NCI-H460 (cell line): ENCODE results near the gene NCOA7. TPM values are rescaled to one million over a fixed set of nuclear protein-coding genes. Genes with fewer than 3 reads are reported as not detected.

Experiments
- DNase-seq: peaks from one replicate; pipeline ENCODE4 v3.0.0-alpha.2; 2016; ENCODE audit warnings: low read depth; ENCODE audit errors: extremely low read depth
- total RNA-seq: library from RNA; depleted of rRNA; stranded (reverse); fragments of >200 nt; shearing (Covaris generic); gene quantifications from 2 replicates; pipeline ENCODE4 v1.2.3, GENCODE V29; 2014

NCOA7 gene
- total RNA-seq, 1 experiment from 2014 or later = 250 TPM

GRCh38 chr6:125811259-125811658 is 20.5 kb downstream of the NCOA7 start:
- DNase-seq = no peak

- no peak for DNase-seq
These were observed 21.9 kb downstream of the NCOA7 start for GRCh38 chr6:125812394-125813292.

DNA sequence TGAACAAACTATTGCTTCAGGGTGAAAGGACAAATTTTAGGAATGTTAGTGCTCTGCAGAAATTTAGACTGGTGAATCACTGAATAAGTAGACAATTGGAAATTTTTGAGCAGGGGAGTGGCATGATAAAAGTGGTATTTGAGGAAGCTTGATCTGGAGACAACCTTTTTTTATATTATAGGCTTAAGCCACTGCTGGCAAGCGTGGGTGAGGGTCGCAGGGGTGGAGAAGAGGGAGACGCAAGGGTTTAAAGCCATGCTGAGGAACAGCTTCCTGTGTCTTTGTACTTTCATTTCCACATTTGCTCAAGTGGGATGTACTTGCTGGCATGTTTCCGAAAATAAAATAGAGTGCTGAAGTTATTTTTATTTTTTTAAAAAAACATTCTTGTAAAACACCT is 23.7 kb downstream of the NCOA7 start:
- DNase-seq = no peak

DNA sequence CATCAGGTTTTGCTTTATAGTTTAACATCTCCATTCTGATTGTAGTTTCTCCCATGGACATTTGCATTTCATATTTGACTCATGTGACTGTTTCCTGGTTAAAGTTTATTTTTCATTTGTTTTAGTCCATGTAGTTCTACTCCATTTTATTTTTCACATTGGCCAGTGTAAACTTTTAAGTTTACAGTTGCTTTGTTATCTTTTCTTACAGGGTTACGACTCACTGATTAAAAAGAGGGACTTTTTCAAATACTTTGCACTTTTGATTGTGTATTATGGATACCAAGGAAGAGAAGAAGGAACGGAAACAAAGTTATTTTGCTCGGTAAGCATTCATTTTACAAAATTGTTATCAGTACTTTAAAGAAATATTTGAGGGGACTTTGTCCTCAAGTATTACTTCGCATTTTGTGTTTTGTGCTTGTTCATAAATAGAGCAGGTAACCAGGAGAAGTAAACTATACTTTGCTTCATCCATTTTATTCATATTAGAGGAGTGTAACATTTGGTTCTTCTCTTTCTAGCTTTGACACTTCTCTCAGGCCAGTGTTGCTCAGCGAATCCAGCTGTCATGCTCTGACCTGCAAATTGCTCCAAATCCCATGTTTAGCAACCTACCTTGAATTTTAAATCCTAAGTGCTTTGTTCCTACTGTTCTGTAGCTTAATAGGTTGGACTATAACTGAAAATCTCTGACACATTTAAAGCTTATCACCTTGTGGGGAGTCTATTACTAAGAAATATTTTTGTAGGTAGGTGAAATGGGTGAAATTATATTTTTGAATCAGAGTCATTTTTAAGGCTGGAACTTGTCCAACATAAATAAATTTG is 24.5 kb downstream of the NCOA7 start:
- no peak for DNase-seq

DNA sequence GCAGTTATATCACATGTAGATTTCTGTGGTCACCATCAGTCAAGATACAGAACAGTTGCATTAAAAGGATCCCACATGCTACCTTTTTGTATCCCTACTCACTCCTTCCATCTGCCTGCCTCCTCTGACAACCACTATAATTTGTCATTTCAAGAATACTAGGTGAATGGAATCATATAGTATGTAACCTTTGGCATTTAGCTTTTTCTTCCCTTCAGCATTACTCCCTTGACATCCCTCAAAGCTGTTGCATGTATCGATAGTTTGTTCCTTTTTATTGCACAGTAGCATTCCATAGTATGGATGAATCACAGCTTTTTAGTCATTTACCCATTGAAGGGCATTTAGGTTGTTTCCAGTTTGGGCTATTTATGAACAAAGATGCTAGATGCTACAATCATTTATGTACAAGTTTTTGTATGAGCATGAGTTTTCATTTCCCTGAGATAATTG is 26.1 kb downstream of the NCOA7 start:
- DNase-seq = no peak

GRCh38 chr6:125818225-125818657 is 27.5 kb downstream of the NCOA7 start:
- DNase-seq = no peak

GRCh38 chr6:125818772-125819260 is 28.1 kb downstream of the NCOA7 start:
- no peak for DNase-seq

GRCh38 chr6:125819535-125820326 is 29.0 kb downstream of the NCOA7 start:
- no peak for DNase-seq

- DNase-seq = no peak
These were observed 31.1 kb downstream of the NCOA7 start for GRCh38 chr6:125821825-125822281.

- no peak for DNase-seq
These were observed 32.4 kb downstream of the NCOA7 start for GRCh38 chr6:125823180-125823579.

GRCh38 chr6:125824946-125825771 is 34.4 kb downstream of the NCOA7 start:
- no peak for DNase-seq

GRCh38 chr6:125826695-125827463 is 36.1 kb downstream of the NCOA7 start:
- DNase-seq = no peak

GRCh38 chr6:125827788-125828320 is 37.1 kb downstream of the NCOA7 start:
- DNase-seq = no peak

- no peak for DNase-seq
These were observed 37.8 kb downstream of the NCOA7 start for GRCh38 chr6:125828476-125829039.

DNA sequence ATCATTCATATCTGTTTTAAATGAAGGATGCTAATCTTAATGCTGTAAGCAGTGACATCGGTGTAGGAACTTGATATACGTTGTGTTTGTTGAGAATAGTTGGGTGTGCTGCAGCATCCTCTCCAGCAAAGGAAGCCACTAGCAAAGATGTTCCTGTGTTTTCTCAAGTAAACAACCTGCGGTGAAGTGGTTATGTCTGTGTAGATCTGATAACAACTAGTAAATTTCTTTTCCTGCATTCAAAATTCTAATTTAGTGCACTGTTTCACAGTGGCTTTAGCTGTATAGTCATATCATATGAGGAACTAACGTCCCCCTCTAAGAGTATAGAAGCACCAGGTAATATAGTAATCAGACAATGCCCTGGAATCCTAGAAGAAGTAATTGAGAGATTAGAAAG is 38.7 kb downstream of the NCOA7 start:
- no peak for DNase-seq

- DNase-seq = no peak
These were observed 40.9 kb downstream of the NCOA7 start for GRCh38 chr6:125831659-125832058.

- no peak for DNase-seq
These were observed 41.8 kb downstream of the NCOA7 start for GRCh38 chr6:125832391-125833117.

DNA sequence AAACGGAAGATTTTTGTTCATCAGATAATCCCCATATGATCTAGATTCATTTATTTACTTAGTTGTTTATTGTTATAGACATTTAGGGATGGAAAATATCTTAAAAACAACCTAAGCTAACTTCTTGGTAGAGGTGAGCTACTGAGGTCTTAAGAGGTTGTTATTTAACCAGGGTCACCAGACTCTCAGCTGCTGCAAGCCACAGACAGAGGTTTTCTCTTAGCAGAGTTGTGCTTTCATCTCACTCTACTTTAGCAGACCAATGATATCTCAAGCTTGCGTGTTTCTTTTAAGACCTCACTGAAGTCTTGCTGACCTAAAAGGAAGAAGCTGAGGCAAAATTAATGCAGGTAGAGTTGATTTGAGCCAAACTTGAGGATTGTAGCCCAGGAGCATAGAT is 43.6 kb downstream of the NCOA7 start:
- DNase-seq = no peak
